GM10248 (cell line): ENCODE measurements around the gene FATE1.

ENCODE experiments used
- CTCF ChIA-PET: fragments of 300-600 bp; sonication (Branson Sonifier 250); formaldehyde crosslinking; extraction: SDS; loops from one replicate; lab custom pipeline; 2021; ENCODE audit warnings: antibody characterized with exemption; lab: Yijun Ruan, JAX
- POLR2A ChIA-PET: fragments of 350-650 bp; sonication (Branson Sonifier 250); formaldehyde crosslinking; extraction: SDS; loops from one replicate; lab custom pipeline; 2020; ENCODE audit warnings: antibody characterized with exemption; lab: Yijun Ruan, JAX
- DNase-seq: peaks from one replicate; pipeline ENCODE4 v3.0.0; 2012; ENCODE audit errors: extremely low spot score
- TF ChIP-seq, protein P1 (sequence below): IDR thresholded peaks from 2 replicates; pipeline ENCODE4 v1.5.1; 2012; ENCODE audit warnings: mild to moderate bottlenecking, low read depth; ENCODE audit errors: extremely low read depth, missing control alignments, control extremely low read depth

Gene FATE1

DNA sequence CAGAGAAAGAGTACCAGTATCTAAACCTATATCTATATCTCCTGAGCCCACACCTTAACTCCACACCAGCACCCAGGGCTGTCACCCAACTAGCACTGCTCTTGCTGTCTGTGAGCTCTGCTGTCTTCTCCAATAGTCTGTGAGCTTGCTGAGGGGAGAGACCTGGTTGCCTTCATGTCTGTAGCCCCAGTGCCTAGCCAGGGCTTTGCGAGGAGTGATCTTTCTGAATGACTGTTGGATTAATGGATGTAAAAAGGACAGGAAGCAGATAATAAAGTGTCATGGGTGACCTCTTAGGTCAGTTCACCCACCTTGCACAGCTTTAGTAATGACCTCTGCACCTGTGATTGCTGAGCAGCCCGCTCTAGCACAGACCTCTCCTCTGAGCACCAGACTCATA, 49.2 kb downstream of the FATE1 start:
- TF ChIP-seq, protein P1, sequence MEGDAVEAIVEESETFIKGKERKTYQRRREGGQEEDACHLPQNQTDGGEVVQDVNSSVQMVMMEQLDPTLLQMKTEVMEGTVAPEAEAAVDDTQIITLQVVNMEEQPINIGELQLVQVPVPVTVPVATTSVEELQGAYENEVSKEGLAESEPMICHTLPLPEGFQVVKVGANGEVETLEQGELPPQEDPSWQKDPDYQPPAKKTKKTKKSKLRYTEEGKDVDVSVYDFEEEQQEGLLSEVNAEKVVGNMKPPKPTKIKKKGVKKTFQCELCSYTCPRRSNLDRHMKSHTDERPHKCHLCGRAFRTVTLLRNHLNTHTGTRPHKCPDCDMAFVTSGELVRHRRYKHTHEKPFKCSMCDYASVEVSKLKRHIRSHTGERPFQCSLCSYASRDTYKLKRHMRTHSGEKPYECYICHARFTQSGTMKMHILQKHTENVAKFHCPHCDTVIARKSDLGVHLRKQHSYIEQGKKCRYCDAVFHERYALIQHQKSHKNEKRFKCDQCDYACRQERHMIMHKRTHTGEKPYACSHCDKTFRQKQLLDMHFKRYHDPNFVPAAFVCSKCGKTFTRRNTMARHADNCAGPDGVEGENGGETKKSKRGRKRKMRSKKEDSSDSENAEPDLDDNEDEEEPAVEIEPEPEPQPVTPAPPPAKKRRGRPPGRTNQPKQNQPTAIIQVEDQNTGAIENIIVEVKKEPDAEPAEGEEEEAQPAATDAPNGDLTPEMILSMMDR: no peak
- no peak for DNase-seq
- ChIA-PET CTCF (interaction anchor here (3.4 kb wide), 1 partner anchor 12 kb away, joined by 13 read pairs; no protein-coding TSS in a partner anchor), POLR2A (no interaction called here)

GRCh38 chrX:151771726-151772125, 55.9 kb downstream of the FATE1 start:
- POLR2A ChIA-PET: no interaction called here
- TF ChIP-seq, protein P1: no peak
- CTCF ChIA-PET: no interaction called here
- no peak for DNase-seq
